Pulmonary artery endothelial cell (primary cell): ENCODE data around the gene HOXA7. TPM values are rescaled to one million over a fixed set of nuclear protein-coding genes. Genes with fewer than 3 reads are reported as not detected.

Experiments used
- DNase-seq: peaks from one replicate; pipeline ENCODE4 v3.0.0-alpha.2; 2011; ENCODE audit warnings: low read depth, low spot score
- total RNA-seq: library from RNA; depleted of rRNA; stranded (reverse); fragments of >200 nt; gene quantifications from 2 replicates; pipeline ENCODE4 v1.2.3, GENCODE V29; 2014

The HOXA7 gene
- total RNA-seq, 1 donor from 2014 or later = 0.13 TPM

DNA sequence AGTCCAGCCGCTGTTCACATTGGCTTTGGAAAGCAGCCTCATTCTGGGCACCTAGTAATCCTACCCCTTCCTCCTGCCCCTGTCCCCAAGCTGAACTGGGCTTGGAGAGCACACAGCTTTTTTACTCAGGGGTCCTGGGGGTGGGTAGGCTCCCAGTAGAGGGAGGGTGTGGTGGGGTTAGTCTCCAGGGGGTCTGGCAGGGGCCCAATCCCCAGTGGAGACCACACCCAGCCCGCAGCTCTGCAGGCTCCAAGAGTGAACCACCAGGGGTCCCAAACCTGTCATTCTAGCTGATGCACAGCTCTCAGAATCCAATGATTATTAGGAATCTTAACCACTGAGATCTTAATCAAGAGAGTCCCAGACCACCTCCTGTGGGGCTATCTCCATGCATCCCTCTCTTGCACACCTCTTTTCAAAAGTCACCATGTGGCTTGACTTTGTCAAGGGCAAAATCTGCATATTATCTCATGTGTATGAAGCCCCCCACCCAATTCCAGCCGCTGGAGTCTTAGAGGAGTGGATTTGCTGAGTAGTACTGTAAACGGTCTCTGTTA is 25.9 kb upstream of the HOXA7 start:
- no peak for DNase-seq

DNA sequence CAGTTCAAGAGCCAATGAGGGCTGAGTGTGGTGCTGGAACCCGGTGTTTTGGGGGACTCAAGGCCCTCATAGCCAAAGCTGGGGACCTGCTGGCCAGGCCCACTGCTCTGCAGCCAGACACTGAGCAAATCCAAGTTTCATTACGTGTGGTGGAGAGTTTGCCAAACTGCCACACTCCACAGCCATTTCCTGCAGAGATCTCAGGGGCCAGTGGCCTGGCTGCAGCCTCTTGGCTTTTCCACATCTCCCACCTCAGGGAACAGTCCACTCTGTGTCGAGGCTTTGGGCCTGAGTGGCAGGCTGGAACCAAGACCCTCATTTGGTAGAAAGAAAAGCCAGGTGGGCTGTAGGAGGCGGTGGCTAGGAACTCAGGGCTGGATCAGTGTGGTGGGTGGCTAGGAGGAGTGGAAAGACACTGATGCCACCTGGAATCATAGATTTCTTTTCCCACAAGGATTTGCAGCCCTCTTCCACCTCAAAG is 25.4 kb upstream of the HOXA7 start:
- DNase-seq = no peak

DNA sequence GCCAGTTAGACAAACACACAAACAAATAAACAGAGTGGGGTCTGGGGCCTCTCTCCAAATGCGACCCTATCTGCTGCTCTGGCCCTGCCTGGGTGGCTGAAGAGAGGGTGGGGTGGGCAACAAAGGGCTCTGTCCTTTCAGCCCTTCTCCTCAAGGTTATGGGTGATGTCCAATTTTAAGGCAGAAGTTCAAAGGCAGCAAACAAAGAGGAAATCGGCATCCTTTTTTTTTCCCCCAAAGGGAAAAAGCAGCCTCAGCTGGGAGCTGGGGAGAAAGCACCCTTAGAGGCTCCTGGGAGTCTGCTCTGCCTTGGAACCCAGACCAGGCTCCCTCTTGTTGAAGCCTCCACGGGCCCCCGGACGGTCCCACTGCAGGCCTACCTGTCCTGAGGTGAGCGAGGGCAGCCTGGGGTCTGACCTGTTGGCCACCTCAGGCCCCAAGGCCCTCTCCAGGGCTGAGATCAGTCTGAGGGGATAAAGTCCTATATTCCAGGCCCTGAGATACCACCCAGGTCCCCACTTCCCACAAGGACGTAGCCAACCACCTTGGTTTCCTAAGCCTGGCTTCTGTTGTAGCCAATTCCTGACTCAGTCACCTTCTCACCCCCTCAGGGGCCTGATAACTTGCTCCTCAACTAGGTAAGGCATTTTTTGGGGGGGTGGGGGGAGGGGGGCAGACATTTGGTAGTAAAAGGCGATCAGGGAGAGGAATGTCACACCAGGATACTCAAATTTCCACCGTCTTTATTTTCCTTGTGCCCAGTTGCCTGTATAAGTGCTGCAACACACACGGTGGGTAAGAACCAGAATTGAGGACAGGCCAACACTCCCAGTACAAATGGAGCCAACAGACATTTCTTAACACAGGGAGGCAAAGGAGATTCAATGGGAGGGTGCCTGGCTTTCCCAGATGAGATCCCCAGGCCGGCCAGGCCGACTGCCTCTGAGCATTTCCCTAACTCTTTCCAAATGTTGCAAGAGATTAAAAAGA is 24.3 kb upstream of the HOXA7 start:
- no peak for DNase-seq

DNA sequence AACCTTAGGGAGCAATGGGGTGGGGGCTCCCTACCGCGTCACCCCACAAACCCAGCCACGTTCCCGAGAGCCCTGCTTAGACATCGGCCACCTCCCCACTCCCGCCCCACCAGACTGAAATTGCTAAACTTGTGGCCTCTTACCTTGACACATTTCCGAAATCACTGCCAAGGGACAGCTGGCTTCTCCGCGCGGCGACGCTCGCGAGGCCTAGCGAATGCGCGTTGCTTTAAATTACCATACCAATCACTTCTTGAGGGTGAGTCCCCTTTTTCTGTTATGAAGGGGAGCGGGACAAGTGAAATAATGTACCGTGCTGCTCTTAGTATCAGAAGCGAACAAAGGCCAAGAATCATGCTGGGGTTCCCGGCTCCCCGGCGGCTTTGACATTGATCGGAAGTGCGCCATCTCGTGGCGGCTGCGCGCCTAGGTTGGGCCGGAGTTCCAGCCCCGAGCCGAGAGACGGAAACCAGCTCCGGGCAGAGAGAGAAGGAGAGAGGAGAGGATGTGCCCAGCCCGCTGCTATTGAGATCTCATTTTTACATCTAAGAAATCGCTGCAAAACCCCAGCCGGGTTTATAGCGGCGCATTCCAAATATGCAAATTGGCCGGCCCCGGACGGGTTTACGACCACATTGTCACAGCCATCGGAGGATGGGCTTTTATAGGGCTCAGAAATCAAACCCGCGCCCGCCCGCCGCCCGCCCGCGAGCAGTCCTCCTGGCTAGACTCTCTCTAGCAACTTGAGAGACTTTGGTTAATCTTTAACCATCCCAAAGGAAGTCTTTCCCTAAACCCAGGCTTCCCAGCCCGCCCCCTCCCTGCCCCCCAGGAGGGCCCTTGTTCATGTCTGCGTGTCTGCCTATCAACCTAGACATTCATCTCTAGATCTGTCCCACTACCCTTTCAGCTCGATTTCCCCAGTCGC is 23.3 kb upstream of the HOXA7 start:
- no peak for DNase-seq

DNA sequence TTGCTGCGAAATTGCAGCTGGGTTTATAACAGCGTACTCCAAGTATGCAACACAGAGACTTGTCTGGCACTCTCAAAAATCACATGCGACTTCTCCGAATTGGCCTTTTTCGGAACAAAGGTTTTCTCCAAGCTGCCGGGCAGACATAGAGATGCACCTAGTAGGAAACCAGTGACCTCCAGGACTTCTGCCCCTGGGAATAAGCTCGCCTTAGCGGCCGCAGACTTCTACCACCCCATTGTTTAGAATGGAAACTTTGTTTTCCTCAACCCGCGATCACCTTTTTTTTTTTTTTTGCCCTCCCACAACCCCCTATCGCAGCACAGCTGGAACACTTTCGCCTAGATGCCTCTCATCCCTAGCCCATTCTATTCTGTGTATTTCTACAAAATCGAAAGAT is 22.6 kb upstream of the HOXA7 start:
- no peak for DNase-seq

DNA sequence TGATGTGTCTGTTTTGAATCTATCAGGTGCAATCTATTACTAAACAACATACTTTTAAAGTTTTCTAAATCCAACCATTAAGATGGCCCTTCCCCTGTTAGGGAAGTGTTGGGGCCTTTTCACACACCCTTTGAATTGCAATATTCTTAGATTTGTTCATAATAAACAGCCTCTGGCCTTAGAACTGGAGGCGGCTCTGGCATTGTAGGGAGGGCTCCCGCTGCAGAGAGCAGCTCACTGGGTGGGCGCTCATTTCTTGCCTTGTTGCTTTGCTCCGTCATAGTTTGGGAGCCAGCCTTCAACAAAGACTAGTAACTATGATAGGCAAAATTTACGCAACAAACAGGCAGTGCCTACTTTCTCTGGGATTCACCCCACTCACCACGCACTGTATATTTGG is 21.9 kb upstream of the HOXA7 start:
- DNase-seq = no peak

DNA sequence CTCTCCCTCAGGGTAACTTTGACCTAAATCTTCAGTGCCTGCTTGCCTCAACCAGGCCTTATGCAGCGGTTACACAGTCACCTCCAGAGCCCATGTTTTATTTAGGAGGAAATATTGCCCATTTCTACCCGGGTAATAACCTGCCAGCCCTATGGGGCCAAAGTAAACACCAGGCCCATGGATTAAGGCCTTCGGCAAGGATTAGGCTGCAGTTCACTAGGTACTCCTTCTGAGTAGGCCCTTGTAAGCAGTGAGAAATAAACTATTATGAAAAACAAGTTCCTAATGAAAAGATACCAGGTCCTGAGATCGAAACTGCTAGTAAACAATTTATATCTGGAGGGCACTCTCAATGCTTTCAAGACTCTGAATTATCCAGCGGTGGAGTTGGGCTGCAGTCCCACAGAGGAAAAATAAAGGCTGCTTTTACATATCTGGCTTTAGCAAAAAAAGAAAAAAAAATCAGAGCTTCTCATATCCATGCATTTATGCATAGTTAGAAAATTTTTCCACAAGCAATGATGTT is 21.4 kb upstream of the HOXA7 start:
- no peak for DNase-seq

DNA sequence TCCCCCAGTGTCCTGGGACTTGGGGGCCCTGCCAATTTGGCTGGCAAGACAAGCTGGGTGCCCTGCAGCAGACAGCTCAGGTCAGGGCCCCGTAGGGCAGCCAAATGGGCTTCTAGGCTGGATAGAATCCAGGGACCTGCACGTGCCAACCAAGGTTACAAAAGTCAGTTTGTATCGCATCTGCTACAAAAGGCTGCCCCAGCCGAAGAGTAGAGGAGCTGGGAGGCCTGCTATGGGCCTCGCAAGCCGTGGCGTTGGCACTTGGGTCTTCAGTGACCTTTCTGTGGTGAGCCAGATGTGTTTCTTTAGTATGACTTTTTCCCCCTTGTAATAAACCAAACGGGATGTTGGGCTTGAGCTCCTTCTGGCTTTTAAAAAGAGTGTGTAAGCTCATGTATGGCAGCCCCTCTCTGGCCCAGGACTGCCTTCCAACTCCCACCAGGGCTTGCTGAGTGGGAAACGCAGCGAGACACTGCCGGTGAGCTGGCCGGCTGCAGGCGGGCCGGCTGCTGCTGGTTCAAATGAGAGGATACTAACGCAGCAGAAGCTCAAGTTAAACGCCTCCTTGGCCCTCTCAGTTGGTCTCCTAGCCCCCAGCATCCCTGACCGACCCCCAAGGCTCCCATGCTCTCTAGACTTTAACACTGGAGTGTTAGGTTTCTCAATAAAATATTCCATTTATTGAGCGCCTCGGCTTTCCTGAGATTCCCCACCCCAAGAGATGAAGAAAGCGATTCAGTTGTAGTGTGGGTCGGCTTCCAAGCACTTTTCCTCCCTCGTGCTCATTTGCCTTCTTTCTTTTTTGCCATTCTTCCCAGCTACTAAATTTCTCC is 20.7 kb upstream of the HOXA7 start:
- no peak for DNase-seq

DNA sequence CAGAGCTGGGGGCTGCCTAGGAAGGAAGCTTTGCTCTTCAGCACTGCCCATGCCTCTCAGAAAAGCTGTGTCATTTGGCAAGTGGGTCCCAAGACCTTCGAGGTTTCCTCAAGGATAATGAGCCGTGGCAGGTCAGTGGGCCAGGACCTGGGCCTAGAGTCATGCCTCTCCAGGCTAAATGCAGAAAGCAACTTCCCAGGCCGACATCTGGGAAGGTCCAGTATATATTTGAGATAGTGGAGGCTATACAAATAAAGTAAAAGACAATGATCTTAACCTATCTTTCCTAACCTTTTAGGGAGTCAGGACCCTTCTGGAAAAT is 20.0 kb upstream of the HOXA7 start:
- no peak for DNase-seq

DNA sequence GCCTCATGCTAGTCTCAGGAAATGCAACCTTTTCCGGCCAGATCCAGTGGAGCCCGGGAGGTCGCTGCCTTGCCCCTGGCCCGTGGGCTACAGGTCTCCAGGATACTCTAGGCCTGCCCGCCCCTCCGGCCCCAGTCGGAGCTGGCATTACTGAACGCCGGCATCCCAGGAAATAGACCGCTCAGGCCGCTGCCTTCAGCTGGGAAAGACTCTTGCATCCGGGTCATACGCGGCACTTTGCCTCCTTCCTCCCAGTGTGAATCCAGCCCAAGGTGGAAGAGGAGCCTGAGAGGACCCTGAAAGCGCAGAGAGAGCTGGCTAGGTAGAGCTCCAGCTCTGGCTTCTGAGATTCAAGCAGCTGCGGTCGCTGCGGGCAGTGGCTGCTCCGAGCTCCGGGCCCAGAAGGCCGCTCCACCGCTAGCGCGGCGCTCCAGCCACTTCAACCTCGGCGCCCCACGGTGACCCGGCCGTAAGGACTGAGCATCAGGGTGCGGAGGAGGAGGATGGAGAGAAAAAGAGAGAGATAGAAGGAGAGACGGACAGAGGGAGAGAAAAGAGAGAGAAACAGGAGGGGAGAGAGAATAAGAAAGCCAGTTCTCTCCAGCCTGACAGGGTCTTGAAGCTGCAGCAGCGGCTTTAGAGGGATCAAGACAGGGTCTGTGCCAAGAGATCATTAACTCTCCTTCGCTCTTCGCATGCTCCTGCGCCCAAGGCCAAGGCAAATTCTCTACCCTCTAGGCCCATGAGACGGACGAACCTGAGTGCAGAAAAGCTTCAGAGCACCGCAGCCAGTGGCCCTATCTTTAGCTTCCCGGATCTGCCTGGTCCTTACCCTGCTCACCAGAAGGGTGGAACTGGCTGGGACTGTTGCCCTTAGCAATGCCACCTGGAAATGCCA is 19.4 kb upstream of the HOXA7 start:
- no peak for DNase-seq

DNA sequence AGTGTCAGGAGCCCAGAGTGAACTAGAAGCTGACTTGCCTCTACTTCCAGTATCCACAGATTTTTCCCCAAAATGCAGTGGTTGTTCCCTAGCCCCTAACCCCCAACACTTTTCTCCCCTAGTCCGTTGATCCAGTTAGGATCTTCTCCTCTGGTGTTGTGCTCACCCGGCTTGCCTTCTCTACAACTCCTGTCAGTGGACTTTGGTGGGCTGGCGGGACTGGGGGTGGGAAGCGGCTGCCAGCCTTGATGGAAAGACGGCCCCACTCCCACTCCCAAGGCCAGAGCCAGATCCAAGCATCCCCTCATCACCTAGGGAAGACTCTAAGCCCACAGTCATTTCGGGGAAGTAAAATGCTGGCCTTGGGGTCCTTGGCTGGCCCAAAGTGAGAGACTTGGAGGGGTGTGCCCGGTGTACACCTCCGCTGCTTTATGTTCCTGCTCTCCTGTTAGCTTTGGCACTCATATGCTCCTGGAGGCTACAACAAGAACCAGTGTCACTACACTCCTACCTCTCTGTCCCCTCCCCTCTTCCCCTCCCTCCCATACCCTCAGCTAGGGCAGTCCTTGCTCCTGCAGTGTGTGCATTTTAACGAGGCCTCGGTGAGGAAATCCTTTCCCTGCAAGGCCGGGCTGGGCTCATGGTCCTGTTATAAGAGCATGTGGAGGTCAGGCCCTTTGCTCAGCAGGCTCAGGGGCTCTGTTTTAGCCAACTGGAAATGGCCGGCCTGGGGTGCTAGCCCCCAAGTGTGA is 18.6 kb upstream of the HOXA7 start:
- DNase-seq = no peak

DNA sequence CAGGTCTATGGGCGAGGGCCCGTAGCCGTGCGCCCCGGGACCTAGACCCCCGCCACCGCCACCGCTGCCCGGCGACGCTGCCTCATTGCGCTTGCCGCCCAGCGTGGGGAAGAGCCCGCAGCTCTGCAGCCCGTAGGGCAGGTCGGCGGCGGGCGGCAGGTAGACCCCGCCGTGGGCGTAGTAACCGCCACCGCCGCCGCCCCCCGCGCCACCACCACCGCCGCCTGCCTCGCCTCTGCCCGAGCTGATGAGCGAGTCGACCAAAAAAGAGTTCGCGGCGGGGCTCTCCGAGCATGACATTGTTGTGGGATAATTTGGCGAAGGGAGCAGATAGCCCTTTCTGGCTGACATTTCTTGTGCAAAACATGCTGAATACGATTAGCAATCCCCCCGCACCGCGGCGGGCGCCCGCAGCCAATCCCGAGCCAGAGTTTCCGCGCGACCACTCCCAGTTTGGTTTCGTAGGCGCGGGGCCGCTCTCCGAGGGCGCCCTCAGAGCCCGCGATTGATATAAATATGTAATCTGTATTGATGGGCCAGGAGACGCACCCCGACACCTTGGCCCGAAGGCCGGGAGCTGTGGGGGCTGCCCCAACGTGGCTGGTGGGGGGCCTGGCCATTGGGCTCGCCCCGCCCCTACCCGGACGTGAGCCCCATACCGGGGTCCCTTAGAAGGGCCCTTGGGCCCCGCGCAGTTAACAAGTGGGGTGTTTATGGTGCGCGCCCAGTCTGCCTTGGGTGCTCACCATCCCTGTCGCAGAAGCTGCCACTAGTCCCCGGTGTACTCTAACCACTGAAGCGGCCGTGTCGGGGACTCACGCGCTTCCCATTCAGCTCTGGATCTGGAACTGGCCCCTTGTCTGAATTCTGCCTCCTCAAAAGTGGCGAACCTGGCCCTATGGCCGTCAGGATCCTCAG is 17.7 kb upstream of the HOXA7 start, which contains the start of gene HOXA10:
Gene HOXA10, minus strand, starts transcription at position 365 of the 918 bp plus-strand sequence. Its CDS starts 14 bp downstream, at position 351.
- DNase-seq = no peak

DNA sequence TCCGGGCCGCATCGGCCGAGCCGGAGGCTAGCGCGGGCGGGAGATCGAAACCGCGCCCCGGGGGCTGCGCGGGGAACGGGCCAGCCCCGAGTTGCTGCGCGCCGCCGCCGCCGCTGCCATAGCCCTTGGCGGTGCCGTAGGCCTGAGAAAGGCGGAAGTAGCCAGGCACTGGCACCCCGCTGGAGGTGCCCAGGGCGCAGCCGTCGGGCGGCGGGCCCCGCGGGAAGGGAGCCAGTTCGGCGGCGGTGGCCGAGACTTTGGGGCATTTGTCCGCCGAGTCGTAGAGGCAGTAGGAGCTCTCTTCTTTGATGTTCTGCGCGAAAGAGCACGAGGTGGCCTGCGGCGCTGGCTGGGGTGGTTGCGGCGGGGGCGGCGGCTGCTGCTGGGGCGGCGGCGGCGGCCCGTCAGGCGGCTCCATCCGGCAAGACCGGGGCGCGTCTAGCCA is 17.1 kb upstream of the HOXA7 start:
- no peak for DNase-seq

DNA sequence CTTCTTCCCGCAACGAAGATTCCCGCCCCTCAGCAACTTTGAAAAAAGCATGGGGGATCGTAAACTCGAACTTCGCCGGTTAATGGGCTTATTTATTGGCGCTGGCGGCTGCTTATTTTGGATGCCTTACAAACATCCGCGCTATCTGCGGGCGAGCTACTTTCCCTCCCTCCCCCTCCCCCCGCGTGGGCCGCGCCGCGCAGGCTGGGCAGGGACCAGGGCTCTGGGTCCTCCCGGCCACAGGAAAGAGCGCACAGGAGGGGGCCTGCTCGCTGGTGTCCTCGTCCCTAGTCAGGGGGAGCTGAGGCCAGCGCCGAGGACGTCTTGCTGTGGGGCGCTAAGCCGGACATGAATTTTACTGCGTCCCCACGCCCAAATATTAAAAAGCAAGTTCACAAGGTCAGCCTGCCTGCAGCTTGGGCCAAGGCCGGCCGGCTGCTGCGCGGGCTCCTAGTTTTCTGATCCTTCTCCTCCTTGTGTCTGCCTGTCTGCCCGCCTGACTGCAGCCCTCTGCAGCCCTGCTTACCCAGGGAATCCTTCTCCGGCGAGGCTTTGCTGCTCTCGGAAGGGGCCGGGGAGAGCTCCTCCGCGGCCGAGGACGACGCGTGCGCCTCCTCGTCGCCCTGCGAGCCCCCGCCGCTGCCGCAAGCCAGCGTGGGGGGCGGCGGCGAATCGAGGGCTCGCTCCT is 16.5 kb upstream of the HOXA7 start:
- DNase-seq = no peak

DNA sequence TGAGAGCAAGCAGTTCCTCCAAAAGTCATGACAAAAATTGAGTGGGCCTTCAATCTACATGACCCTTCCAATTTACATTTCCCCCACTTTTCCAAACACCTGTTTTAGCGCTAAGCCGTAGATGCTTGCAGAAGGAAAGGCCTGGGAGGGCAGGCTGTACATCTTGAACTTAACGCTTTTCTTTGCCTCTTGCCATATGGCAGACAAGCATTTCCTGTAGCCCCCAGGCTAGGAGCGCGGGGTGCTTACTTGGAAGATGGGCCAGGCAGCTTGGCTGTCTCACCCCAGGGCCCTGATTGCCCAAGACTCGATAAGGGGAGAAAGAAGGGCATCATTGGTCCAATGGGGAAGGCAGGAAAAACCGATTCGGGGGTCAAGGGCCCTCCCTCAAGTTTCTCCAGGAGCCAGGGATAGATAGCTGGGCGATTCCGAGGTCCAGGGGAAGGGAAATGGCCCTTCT is 15.9 kb upstream of the HOXA7 start:
- no peak for DNase-seq

DNA sequence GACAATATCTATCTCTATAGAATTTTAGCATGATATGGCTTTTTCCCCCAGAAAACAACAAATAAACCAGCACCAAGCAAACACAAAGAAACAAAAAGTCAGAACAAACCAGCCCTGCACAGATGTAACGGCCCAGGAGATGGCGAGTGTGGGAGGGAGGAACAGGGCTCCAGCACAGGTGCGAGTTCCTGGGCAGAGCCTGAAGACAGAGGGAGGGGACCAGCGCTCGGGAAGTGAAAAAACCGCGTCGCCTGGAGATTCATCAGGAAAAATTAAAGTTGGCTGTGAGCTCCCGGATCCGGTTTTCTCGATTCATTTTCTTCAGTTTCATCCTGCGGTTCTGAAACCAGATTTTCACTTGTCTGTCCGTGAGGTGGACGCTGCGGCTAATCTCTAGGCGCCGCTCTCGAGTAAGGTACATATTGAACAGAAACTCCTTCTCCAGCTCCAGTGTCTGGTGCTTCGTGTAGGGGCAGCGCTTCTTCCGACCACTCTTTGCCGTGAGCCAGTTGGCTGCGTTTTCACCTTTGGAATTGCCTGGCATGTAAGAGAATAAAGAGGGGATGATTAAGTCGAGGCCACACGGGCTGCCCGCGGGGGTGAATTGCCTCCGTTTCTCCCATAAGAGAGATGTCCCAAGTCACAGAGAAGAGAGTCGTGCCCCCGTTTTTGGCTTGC is 15.3 kb upstream of the HOXA7 start:
- DNase-seq = no peak

DNA sequence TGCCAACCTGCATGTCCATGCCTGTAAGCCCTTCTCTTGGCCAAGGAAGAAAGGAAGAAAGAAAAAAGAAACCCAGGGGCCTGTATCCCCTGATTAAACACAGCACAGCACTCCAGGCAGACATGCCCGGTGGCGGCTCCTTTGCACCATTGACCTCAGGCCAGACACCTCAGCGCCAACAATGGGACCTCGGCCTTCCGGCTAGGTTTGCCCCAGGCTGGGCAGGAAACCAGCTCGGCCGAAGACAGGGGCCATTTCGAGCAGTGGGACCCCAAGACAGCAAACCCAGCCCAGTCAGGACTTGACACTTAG is 14.8 kb upstream of the HOXA7 start:
- no peak for DNase-seq
